H1 (cell line): ENCODE results near the gene TTC28. TPM values are rescaled to one million over a fixed set of nuclear protein-coding genes. Genes with fewer than 3 reads are reported as not detected.

Experiments used
- ASH2L ChIP-seq: fragments of 200-600, 300-600 bp; sonication (generic); IDR thresholded peaks from one replicate; pipeline ENCODE4 v1.7.1; 2017; ENCODE audit warnings: low read length
- CBX8 ChIP-seq: fragments of 300-800, 300-1000 bp; sonication (generic); IDR thresholded peaks from 2 replicates; pipeline ENCODE4 v1.7.1; 2016; ENCODE audit warnings: low read depth, low read length, borderline replicate concordance
- HDAC6 ChIP-seq: IDR thresholded peaks from one replicate; pipeline ENCODE4 v1.7.1; 2012; ENCODE audit warnings: low read depth, mild to moderate bottlenecking, inconsistent platforms, low read length, moderate library complexity
- JUN ChIP-seq: IDR thresholded peaks from 2 replicates; pipeline ENCODE4 v1.6.1; 2011; ENCODE audit warnings: low read depth, mild to moderate bottlenecking, improper control_type of control experiment, low read length
- KDM1A ChIP-seq: fragments of 200-600, 300-600 bp; sonication (generic); IDR thresholded peaks from 2 replicates; pipeline ENCODE4 v1.7.1; 2016; ENCODE audit warnings: mild to moderate bottlenecking, low read length, borderline replicate concordance
- SRF ChIP-seq: IDR thresholded peaks from 2 replicates; pipeline ENCODE4 v1.6.1; 2011; ENCODE audit warnings: mild to moderate bottlenecking, low read depth, low read length, moderate library complexity
- SUZ12 ChIP-seq: fragments of 200-600 bp; sonication (generic); IDR thresholded peaks from 2 replicates; pipeline ENCODE4 v1.6.1; 2012; ENCODE audit warnings: mild to moderate bottlenecking, inconsistent platforms, low read length, moderate library complexity, mixed read lengths
- polyA plus RNA-seq, 7 experiments: library from polyadenylated mRNA; depleted of rRNA in 3 of 7; stranded (reverse) in 5 of 7; unstranded in 2 of 7; fragments of >200 nt in 5 of 7; fragments of 200-250 nt in 2 of 7; gene quantifications; 1 replicate in 5 of 7; 2 replicates in 1 of 7; 4 replicates in 1 of 7; pipeline versions ENCODE4 v1.2.1 to v1.2.3, GENCODE V29; 2011 to 2013; ENCODE audit warnings: missing spikeins in 2 of 7, mixed read lengths in 2 of 7
- total RNA-seq: library from RNA; stranded (reverse); fragmentation: NEBNext Ultra II Directional; extraction: Animal tissue kit (Norgen Biotek cat#: 25700); gene quantifications from 2 replicates; pipeline ENCODE4 v1.2.1, GENCODE V29; 2021
- TF ChIP-seq, protein P1 (sequence below): fragments of 300-600 bp; sonication (generic); IDR thresholded peaks from 2 replicates; pipeline ENCODE4 v1.7.1; 2012; ENCODE audit warnings: low read length, moderate library complexity, mild to moderate bottlenecking, inconsistent platforms; ENCODE audit not compliant: insufficient replicate concordance

The TTC28 gene
- total and polyA plus RNA-seq, 2 of the 8 experiments (the other 6 are each of a cell fraction or from before 2014, with no cell fraction given) = 2.6 to 12.6 TPM

DNA sequence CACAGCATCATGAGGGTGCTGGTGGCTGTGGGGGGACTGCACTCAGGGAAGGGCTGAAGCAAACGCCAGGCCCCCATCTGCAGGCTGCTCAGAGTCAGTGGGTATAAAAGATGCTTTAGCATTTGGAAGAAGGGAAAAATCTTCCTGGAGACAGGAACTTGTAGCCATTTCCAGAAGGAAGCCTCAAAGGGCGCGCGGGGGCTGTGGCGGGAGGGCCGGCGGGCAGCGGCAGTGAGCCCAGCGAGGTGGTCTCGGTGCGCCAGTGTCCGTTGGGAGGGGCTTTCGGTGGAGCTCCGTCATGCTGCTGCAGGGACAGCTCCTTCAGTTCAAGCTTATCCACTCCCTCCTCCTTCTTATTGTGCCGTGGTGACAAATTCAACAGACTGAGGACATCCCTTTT lies 697.5 kb downstream of the TTC28 start (continued):
- TF ChIP-seq, protein P1, sequence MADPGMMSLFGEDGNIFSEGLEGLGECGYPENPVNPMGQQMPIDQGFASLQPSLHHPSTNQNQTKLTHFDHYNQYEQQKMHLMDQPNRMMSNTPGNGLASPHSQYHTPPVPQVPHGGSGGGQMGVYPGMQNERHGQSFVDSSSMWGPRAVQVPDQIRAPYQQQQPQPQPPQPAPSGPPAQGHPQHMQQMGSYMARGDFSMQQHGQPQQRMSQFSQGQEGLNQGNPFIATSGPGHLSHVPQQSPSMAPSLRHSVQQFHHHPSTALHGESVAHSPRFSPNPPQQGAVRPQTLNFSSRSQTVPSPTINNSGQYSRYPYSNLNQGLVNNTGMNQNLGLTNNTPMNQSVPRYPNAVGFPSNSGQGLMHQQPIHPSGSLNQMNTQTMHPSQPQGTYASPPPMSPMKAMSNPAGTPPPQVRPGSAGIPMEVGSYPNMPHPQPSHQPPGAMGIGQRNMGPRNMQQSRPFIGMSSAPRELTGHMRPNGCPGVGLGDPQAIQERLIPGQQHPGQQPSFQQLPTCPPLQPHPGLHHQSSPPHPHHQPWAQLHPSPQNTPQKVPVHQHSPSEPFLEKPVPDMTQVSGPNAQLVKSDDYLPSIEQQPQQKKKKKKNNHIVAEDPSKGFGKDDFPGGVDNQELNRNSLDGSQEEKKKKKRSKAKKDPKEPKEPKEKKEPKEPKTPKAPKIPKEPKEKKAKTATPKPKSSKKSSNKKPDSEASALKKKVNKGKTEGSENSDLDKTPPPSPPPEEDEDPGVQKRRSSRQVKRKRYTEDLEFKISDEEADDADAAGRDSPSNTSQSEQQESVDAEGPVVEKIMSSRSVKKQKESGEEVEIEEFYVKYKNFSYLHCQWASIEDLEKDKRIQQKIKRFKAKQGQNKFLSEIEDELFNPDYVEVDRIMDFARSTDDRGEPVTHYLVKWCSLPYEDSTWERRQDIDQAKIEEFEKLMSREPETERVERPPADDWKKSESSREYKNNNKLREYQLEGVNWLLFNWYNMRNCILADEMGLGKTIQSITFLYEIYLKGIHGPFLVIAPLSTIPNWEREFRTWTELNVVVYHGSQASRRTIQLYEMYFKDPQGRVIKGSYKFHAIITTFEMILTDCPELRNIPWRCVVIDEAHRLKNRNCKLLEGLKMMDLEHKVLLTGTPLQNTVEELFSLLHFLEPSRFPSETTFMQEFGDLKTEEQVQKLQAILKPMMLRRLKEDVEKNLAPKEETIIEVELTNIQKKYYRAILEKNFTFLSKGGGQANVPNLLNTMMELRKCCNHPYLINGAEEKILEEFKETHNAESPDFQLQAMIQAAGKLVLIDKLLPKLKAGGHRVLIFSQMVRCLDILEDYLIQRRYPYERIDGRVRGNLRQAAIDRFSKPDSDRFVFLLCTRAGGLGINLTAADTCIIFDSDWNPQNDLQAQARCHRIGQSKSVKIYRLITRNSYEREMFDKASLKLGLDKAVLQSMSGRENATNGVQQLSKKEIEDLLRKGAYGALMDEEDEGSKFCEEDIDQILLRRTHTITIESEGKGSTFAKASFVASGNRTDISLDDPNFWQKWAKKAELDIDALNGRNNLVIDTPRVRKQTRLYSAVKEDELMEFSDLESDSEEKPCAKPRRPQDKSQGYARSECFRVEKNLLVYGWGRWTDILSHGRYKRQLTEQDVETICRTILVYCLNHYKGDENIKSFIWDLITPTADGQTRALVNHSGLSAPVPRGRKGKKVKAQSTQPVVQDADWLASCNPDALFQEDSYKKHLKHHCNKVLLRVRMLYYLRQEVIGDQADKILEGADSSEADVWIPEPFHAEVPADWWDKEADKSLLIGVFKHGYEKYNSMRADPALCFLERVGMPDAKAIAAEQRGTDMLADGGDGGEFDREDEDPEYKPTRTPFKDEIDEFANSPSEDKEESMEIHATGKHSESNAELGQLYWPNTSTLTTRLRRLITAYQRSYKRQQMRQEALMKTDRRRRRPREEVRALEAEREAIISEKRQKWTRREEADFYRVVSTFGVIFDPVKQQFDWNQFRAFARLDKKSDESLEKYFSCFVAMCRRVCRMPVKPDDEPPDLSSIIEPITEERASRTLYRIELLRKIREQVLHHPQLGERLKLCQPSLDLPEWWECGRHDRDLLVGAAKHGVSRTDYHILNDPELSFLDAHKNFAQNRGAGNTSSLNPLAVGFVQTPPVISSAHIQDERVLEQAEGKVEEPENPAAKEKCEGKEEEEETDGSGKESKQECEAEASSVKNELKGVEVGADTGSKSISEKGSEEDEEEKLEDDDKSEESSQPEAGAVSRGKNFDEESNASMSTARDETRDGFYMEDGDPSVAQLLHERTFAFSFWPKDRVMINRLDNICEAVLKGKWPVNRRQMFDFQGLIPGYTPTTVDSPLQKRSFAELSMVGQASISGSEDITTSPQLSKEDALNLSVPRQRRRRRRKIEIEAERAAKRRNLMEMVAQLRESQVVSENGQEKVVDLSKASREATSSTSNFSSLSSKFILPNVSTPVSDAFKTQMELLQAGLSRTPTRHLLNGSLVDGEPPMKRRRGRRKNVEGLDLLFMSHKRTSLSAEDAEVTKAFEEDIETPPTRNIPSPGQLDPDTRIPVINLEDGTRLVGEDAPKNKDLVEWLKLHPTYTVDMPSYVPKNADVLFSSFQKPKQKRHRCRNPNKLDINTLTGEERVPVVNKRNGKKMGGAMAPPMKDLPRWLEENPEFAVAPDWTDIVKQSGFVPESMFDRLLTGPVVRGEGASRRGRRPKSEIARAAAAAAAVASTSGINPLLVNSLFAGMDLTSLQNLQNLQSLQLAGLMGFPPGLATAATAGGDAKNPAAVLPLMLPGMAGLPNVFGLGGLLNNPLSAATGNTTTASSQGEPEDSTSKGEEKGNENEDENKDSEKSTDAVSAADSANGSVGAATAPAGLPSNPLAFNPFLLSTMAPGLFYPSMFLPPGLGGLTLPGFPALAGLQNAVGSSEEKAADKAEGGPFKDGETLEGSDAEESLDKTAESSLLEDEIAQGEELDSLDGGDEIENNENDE = no peak
- TF ChIP-seq ASH2L (no peak), HDAC6 (no peak), JUN (no peak), SUZ12 (no peak), KDM1A (no peak), CBX8 (no peak), SRF (no peak)
